WTC11 (cell line): ENCODE results near the gene P3H1. TPM values are rescaled to one million over a fixed set of nuclear protein-coding genes. Genes with fewer than 3 reads are reported as not detected.

Experiments
- ATAC-seq: fragments of 200-7000 bp; cut with Tn5 transposase; 2 replicates; pipeline ENCODE4 v1.10.0; 2021; ENCODE audit warnings: mild to moderate bottlenecking, moderate library complexity
- Bru-seq: library from RNA; stranded (reverse); fragments of 400-500 nt; gene quantifications from one replicate; lab custom pipeline; 2021; lab: Mats Ljungman, UMichigan
- CTCF ChIA-PET: fragments of 300-600 bp; sonication (Branson Sonifier 250); formaldehyde crosslinking; loops from one replicate; lab custom pipeline; 2021; ENCODE audit warnings: antibody characterized with exemption; lab: Charles Lee
- POLR2A ChIA-PET: fragments of 350-600 bp; sonication (Branson Sonifier 250); formaldehyde crosslinking; loops from one replicate; lab custom pipeline; 2021; ENCODE audit warnings: antibody characterized with exemption; lab: Charles Lee
- DNase-seq: peaks from one replicate; pipeline ENCODE4 v3.0.0; 2021; ENCODE audit warnings: low spot score
- H3K27ac Mint-ChIP-seq: 2 replicates; pipeline ENCODE4 v1.8.0; 2021; ENCODE audit warnings: mixed read lengths
- H3K27me3 Mint-ChIP-seq: 2 replicates; pipeline ENCODE4 v1.8.0; 2021; ENCODE audit warnings: low read depth, mild to moderate bottlenecking, moderate library complexity, mixed read lengths
- H3K36me3 Mint-ChIP-seq: 2 replicates; pipeline ENCODE4 v1.8.0; 2021; ENCODE audit warnings: mixed read lengths
- H3K4me1 Mint-ChIP-seq: 2 replicates; pipeline ENCODE4 v1.8.0; 2022; ENCODE audit warnings: mixed read lengths
- H3K4me3 Mint-ChIP-seq: 2 replicates; pipeline ENCODE4 v1.8.0; 2021; ENCODE audit warnings: mild to moderate bottlenecking, moderate library complexity, mixed read lengths
- H3K9me3 Mint-ChIP-seq: 2 replicates; pipeline ENCODE4 v1.8.0; 2021; ENCODE audit warnings: mixed read lengths
- CREM ChIP-seq: sonication (generic); formaldehyde crosslinking; IDR thresholded peaks from 2 replicates; pipeline ENCODE4 v1.8.1; 2022; ENCODE audit warnings: mild to moderate bottlenecking, missing genetic modification reagents, moderate library complexity
- ETV6 ChIP-seq: sonication (generic); formaldehyde crosslinking; IDR thresholded peaks from 2 replicates; pipeline ENCODE4 v1.8.1; 2022; ENCODE audit warnings: mild to moderate bottlenecking, missing genetic modification reagents
- GABPB1 ChIP-seq: sonication (generic); formaldehyde crosslinking; IDR thresholded peaks from 2 replicates; pipeline ENCODE4 v1.8.1; 2023; ENCODE audit warnings: mild to moderate bottlenecking, missing genetic modification reagents
- JUN ChIP-seq: sonication (generic); formaldehyde crosslinking; IDR thresholded peaks from 2 replicates; pipeline ENCODE4 v1.8.0; 2023; ENCODE audit warnings: mild to moderate bottlenecking, missing genetic modification reagents
- KAT7 ChIP-seq: sonication (generic); formaldehyde crosslinking; IDR thresholded peaks from 2 replicates; pipeline ENCODE4 v1.8.1; 2023; ENCODE audit warnings: missing genetic modification reagents, mild to moderate bottlenecking, borderline replicate concordance
- NFE2L1 ChIP-seq: sonication (generic); formaldehyde crosslinking; IDR thresholded peaks from 2 replicates; pipeline ENCODE4 v1.8.1; 2023; ENCODE audit warnings: missing genetic modification reagents
- NR1H2 ChIP-seq: sonication (generic); formaldehyde crosslinking; IDR thresholded peaks from 2 replicates; pipeline ENCODE4 v1.9.0; 2021; ENCODE audit warnings: mild to moderate bottlenecking, moderate library complexity, missing genetic modification reagents
- SMAD3 ChIP-seq: sonication (generic); formaldehyde crosslinking; IDR thresholded peaks from 2 replicates; pipeline ENCODE4 v1.8.0; 2022; ENCODE audit warnings: missing genetic modification reagents, mild to moderate bottlenecking, borderline replicate concordance
- SP1 ChIP-seq: sonication (generic); formaldehyde crosslinking; conservative IDR thresholded peaks from 2 replicates; pipeline ENCODE4 v1.8.1; 2022; ENCODE audit warnings: missing genetic modification reagents
- ZNF121 ChIP-seq: sonication (generic); formaldehyde crosslinking; IDR thresholded peaks from 2 replicates; pipeline ENCODE4 v1.8.0; 2023; ENCODE audit warnings: missing genetic modification reagents
- ZNF219 ChIP-seq: sonication (generic); formaldehyde crosslinking; IDR thresholded peaks from 2 replicates; pipeline ENCODE4 v1.8.0; 2023; ENCODE audit warnings: missing genetic modification reagents, mild to moderate bottlenecking, borderline replicate concordance
- ZNF232 ChIP-seq: sonication (generic); formaldehyde crosslinking; IDR thresholded peaks from 2 replicates; pipeline ENCODE4 v1.8.0; 2022; ENCODE audit warnings: mild to moderate bottlenecking, missing genetic modification reagents
- ZNF396 ChIP-seq: fragments of 250-450 bp; sonication (Bioruptor Pico); IDR thresholded peaks from 2 replicates; pipeline ENCODE4 v1.8.0; 2021; ENCODE audit warnings: mild to moderate bottlenecking, moderate library complexity, borderline replicate concordance
- long read RNA-seq, 3 experiments: library from RNA in 1 of 3; library from capped mRNA in 1 of 3; library from polyadenylated mRNA in 1 of 3; unstranded in 2 of 3; stranded (forward) in 1 of 3; transcript quantifications; one replicate each; pipeline ENCODE4 v2.0.0, GENCODE V29; 2021
- total RNA-seq: library from RNA; stranded (reverse); gene quantifications from 3 replicates; pipeline ENCODE4 v1.2.3, GENCODE V29; 2021
- TF ChIP-seq, protein P1 (sequence below): sonication (generic); formaldehyde crosslinking; IDR thresholded peaks from 2 replicates; pipeline ENCODE4 v1.8.1; 2023; ENCODE audit warnings: mild to moderate bottlenecking, moderate library complexity, missing genetic modification reagents
- TF ChIP-seq, protein P2 (sequence below): sonication (generic); formaldehyde crosslinking; IDR thresholded peaks from 2 replicates; pipeline ENCODE4 v1.8.0; 2022; ENCODE audit warnings: mild to moderate bottlenecking, missing genetic modification reagents
- TF ChIP-seq, protein P3 (sequence below): sonication (generic); formaldehyde crosslinking; IDR thresholded peaks from 2 replicates; pipeline ENCODE4 v1.8.1; 2022; ENCODE audit warnings: mild to moderate bottlenecking, moderate library complexity, missing genetic modification reagents
- TF ChIP-seq, protein P4 (sequence below): sonication (generic); formaldehyde crosslinking; IDR thresholded peaks from 2 replicates; pipeline ENCODE4 v1.8.1; 2022; ENCODE audit warnings: low read depth, mild to moderate bottlenecking, moderate library complexity, missing genetic modification reagents, borderline replicate concordance
- TF ChIP-seq, protein P5 (sequence below): sonication (generic); formaldehyde crosslinking; IDR thresholded peaks from 2 replicates; pipeline ENCODE4 v1.8.0; 2022; ENCODE audit warnings: mild to moderate bottlenecking, missing genetic modification reagents
- TF ChIP-seq, protein P6 (sequence below): fragments of 250-450 bp; sonication (Bioruptor Pico); IDR thresholded peaks from 2 replicates; pipeline ENCODE4 v1.9.0; 2021; ENCODE audit warnings: moderate library complexity, mild to moderate bottlenecking, inconsistent platforms, borderline replicate concordance
- TF ChIP-seq, protein P7 (sequence below): sonication (generic); formaldehyde crosslinking; IDR thresholded peaks from 2 replicates; pipeline ENCODE4 v1.8.0; 2022; ENCODE audit warnings: mild to moderate bottlenecking, missing genetic modification reagents
- TF ChIP-seq, protein P8 (sequence below): sonication (generic); formaldehyde crosslinking; IDR thresholded peaks from 2 replicates; pipeline ENCODE4 v1.8.1; 2023; ENCODE audit warnings: mild to moderate bottlenecking, missing genetic modification reagents, moderate library complexity

The P3H1 gene, protein sequence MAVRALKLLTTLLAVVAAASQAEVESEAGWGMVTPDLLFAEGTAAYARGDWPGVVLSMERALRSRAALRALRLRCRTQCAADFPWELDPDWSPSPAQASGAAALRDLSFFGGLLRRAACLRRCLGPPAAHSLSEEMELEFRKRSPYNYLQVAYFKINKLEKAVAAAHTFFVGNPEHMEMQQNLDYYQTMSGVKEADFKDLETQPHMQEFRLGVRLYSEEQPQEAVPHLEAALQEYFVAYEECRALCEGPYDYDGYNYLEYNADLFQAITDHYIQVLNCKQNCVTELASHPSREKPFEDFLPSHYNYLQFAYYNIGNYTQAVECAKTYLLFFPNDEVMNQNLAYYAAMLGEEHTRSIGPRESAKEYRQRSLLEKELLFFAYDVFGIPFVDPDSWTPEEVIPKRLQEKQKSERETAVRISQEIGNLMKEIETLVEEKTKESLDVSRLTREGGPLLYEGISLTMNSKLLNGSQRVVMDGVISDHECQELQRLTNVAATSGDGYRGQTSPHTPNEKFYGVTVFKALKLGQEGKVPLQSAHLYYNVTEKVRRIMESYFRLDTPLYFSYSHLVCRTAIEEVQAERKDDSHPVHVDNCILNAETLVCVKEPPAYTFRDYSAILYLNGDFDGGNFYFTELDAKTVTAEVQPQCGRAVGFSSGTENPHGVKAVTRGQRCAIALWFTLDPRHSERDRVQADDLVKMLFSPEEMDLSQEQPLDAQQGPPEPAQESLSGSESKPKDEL
- 78.1 to 95.1 TPM (median 80.3 TPM) in 3 replicates for total RNA-seq
- Bru-seq, nascent RNA, result percentile 71 among the genes with signal in this experiment
- long read RNA-seq, experiment 1, transcript P3H1-202 (15 exons, 2,585 nt), result major isoform, 231 of 362 reads
- long read RNA-seq, experiment 1, transcript P3H1-207 (14 exons, 2,726 nt), result minor isoform, 20 of 362 reads
- long read RNA-seq, experiment 1, transcript P3H1-204 (15 exons, 2,705 nt), result minor isoform, 31 of 362 reads
- long read RNA-seq, experiment 1, partial matches to known transcripts, result 16 of 362 reads
- long read RNA-seq, experiment 1, other reads (novel, unspliced or antisense), result 61 of 362 reads
- long read RNA-seq, experiment 2, transcript P3H1-202 (15 exons, 2,585 nt), result major isoform, 32 of 74 reads
- long read RNA-seq, experiment 2, partial matches to known transcripts, result 22 of 74 reads
- long read RNA-seq, experiment 2, other reads (novel, unspliced or antisense), result 18 of 74 reads
- long read RNA-seq, experiment 3, partial matches to known transcripts, result 0 of 3 reads
- long read RNA-seq, experiment 3, other reads (novel, unspliced or antisense), result 3 of 3 reads

DNA sequence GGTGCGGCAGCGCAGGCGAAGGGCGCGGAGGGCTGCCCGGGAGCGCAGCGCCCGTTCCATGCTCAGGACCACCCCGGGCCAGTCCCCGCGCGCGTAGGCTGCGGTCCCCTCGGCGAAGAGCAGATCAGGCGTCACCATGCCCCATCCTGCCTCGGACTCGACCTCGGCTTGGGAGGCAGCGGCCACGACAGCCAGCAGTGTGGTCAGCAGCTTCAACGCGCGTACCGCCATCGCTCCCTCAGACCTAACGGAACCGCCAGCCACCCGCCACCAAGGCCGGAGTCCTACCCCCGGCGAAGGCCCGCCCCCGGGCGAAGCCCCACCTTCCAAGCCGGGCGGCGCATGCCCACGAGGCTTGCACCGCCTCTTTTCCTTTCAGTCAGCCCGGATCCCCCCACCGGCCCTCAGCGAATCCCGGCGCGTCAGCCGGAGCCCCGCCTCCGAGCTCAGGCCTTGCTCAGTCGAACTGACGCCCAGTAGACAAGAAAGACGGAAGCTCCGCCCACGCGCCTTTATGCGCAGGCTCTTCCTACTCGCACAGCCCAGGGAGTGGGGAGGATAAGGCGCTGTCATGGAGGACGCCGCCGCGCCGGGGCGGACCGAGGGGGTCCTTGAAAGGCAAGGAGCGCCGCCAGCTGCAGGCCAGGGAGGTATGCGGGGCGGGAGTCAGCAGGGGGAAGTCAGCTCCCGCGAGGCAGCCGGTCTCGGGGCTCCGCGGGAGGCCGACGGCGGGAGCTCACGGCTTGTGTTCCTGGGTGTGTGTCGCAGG lies at the start of gene P3H1, which contains the start of gene C1orf50:
Gene P3H1 (minus strand): TSS at position 288 of the 769 bp plus-strand sequence. CDS start 57 bp downstream, at position 231.
Gene C1orf50 (plus strand): TSS at position 509 of the 769 bp plus-strand sequence. CDS start 63 bp downstream, at position 572.
- DNase-seq, result peak; percentile 100
- peaks cover 12% of the 10 kb centered on the region for H3K4me1 Mint-ChIP-seq
- H3K4me3 Mint-ChIP-seq, result no peak within 1 kb of the TSS; the same call in 1 of the 2 replicates
- H3K27ac Mint-ChIP-seq, result peak within 1 kb of the TSS; percentile 86
- peak; percentile 91 for ATAC-seq
- no peaks in the 10 kb centered on the region for H3K27me3 Mint-ChIP-seq
- ChIA-PET CTCF (interaction anchor here (0.6 to 3.7 kb wide), 29 partner anchors 8 to 623 kb away, joined by 3 to 42 read pairs (median 5); partner anchors contain the start of genes CLDN19, ERMAP, PPIH and ZNF691), POLR2A (interaction anchor here (0.6 to 2.9 kb wide), 15 partner anchors 9 to 292 kb away, joined by 3 to 11 read pairs (median 4); partner anchors contain the start of genes CLDN19, ERMAP, SVBP and YBX1)
- H3K36me3 Mint-ChIP-seq, result peaks cover 12% of the 10 kb centered on the region
- no peaks in the 10 kb centered on the region for H3K9me3 Mint-ChIP-seq
- TF ChIP-seq ETV6 (CRISPR knock-in tag) (peak; percentile 36; the same call in 1 of the 2 replicates), CREM (CRISPR knock-in tag) (peak; percentile 45; the same call in 1 of the 2 replicates), JUN (CRISPR knock-in tag) (no peak; the same call in 1 of the 2 replicates), ZNF121 (peak; percentile 10; the same call in 1 of the 2 replicates), ZNF396 (CRISPR knock-in tag) (no peak), KAT7 (CRISPR knock-in tag) (0 out of 2 replicates have a peak, but pooled peaks have one; percentile 58), ZNF219 (CRISPR knock-in tag) (0 out of 2 replicates have a peak, but pooled peaks have one; percentile 35), ZNF232 (CRISPR knock-in tag) (peak; percentile 50; the same call in 1 of the 2 replicates), NFE2L1 (CRISPR knock-in tag) (peak; percentile 10; the same call in 1 of the 2 replicates), SMAD3 (peak; percentile 75; the same call in 1 of the 2 replicates), SP1 (CRISPR knock-in tag) (peak; percentile 76; the same call in 1 of the 2 replicates), NR1H2 (CRISPR knock-in tag) (no peak), GABPB1 (CRISPR knock-in tag) (peak; percentile 40; the same call in 1 of the 2 replicates)
- TF ChIP-seq, protein P1, sequence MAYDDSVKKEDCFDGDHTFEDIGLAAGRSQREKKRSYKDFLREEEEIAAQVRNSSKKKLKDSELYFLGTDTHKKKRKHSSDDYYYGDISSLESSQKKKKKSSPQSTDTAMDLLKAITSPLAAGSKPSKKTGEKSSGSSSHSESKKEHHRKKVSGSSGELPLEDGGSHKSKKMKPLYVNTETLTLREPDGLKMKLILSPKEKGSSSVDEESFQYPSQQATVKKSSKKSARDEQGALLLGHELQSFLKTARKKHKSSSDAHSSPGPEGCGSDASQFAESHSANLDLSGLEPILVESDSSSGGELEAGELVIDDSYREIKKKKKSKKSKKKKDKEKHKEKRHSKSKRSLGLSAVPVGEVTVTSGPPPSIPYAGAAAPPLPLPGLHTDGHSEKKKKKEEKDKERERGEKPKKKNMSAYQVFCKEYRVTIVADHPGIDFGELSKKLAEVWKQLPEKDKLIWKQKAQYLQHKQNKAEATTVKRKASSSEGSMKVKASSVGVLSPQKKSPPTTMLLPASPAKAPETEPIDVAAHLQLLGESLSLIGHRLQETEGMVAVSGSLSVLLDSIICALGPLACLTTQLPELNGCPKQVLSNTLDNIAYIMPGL (CRISPR knock-in tag), result peak; percentile 42
- TF ChIP-seq, protein P2, sequence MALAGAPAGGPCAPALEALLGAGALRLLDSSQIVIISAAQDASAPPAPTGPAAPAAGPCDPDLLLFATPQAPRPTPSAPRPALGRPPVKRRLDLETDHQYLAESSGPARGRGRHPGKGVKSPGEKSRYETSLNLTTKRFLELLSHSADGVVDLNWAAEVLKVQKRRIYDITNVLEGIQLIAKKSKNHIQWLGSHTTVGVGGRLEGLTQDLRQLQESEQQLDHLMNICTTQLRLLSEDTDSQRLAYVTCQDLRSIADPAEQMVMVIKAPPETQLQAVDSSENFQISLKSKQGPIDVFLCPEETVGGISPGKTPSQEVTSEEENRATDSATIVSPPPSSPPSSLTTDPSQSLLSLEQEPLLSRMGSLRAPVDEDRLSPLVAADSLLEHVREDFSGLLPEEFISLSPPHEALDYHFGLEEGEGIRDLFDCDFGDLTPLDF, result no peak
- TF ChIP-seq, protein P3, sequence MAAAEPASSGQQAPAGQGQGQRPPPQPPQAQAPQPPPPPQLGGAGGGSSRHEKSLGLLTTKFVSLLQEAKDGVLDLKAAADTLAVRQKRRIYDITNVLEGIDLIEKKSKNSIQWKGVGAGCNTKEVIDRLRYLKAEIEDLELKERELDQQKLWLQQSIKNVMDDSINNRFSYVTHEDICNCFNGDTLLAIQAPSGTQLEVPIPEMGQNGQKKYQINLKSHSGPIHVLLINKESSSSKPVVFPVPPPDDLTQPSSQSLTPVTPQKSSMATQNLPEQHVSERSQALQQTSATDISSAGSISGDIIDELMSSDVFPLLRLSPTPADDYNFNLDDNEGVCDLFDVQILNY (CRISPR knock-in tag), result 0 out of 2 replicates have a peak, but pooled peaks have one; percentile 33
- TF ChIP-seq, protein P4, sequence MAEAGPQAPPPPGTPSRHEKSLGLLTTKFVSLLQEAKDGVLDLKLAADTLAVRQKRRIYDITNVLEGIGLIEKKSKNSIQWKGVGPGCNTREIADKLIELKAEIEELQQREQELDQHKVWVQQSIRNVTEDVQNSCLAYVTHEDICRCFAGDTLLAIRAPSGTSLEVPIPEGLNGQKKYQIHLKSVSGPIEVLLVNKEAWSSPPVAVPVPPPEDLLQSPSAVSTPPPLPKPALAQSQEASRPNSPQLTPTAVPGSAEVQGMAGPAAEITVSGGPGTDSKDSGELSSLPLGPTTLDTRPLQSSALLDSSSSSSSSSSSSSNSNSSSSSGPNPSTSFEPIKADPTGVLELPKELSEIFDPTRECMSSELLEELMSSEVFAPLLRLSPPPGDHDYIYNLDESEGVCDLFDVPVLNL, result 0 out of 2 replicates have a peak, but pooled peaks have one; percentile 18
- TF ChIP-seq, protein P5, sequence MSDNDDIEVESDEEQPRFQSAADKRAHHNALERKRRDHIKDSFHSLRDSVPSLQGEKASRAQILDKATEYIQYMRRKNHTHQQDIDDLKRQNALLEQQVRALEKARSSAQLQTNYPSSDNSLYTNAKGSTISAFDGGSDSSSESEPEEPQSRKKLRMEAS (CRISPR knock-in tag), result peak; percentile 59; the same call in 1 of the 2 replicates
- TF ChIP-seq, protein P6, sequence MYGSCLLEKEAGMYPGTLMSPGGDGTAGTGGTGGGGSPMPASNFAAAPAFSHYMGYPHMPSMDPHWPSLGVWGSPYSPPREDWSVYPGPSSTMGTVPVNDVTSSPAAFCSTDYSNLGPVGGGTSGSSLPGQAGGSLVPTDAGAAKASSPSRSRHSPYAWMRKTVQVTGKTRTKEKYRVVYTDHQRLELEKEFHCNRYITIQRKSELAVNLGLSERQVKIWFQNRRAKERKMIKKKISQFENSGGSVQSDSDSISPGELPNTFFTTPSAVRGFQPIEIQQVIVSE (CRISPR knock-in tag), result no peak
- TF ChIP-seq, protein P7, sequence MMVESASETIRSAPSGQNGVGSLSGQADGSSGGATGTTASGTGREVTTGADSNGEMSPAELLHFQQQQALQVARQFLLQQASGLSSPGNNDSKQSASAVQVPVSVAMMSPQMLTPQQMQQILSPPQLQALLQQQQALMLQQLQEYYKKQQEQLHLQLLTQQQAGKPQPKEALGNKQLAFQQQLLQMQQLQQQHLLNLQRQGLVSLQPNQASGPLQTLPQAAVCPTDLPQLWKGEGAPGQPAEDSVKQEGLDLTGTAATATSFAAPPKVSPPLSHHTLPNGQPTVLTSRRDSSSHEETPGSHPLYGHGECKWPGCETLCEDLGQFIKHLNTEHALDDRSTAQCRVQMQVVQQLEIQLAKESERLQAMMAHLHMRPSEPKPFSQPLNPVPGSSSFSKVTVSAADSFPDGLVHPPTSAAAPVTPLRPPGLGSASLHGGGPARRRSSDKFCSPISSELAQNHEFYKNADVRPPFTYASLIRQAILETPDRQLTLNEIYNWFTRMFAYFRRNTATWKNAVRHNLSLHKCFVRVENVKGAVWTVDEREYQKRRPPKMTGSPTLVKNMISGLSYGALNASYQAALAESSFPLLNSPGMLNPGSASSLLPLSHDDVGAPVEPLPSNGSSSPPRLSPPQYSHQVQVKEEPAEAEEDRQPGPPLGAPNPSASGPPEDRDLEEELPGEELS (CRISPR knock-in tag), result peak; percentile 69; the same call in 1 of the 2 replicates
- TF ChIP-seq, protein P8, sequence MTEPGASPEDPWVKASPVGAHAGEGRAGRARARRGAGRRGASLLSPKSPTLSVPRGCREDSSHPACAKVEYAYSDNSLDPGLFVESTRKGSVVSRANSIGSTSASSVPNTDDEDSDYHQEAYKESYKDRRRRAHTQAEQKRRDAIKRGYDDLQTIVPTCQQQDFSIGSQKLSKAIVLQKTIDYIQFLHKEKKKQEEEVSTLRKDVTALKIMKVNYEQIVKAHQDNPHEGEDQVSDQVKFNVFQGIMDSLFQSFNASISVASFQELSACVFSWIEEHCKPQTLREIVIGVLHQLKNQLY (CRISPR knock-in tag), result 0 out of 2 replicates have a peak, but pooled peaks have one; percentile 38
